ENCODE measurements around the gene UBAC2. TPM values are rescaled to one million over a fixed set of nuclear protein-coding genes. Genes with fewer than 3 reads are reported as not detected.
"Not testable (repeated sequence)": the region's sequence is repeated elsewhere in the genome, so short reads cannot be mapped to it uniquely, and the experiment has no call there.

Gene UBAC2
- total RNA-seq, 4 donors from 2014 or later, result 67.3 to 111 (median 93.8) TPM

DNA sequence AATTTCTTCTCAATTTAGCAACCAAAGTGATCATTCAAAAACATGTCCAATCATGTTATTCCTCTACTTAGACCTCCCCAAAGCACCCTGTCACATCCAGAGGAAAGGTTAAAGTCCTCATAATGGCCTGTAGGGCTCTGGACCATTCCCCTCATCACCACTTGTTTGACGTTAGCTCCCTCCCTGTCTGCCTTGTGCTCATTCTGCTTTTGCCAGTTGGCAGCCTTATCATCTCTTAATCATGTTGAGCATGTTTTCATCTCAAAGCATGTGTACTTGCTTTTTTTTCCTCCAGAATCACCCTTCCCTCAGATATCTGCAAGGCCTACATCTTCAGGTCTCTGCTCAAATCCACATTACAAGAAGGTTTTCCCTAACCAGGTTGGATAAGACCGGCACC lies 25.9 kb downstream of the UBAC2 start:
- Histone ChIP-seq H3K4me1 (peaks cover 62% of the 10 kb centered on the region), H3K27ac (no peak overlapping the region), H3K4me3 (no peak overlapping the region), H3K36me3 (no peaks in the 10 kb centered on the region), H3K9me3 (no peaks in the 10 kb centered on the region), H3K27me3 (no peaks in the 10 kb centered on the region)
- WGBS, result 59% methylated on average over 2 of the region's 2 CpGs
- TF ChIP-seq, protein P1, sequence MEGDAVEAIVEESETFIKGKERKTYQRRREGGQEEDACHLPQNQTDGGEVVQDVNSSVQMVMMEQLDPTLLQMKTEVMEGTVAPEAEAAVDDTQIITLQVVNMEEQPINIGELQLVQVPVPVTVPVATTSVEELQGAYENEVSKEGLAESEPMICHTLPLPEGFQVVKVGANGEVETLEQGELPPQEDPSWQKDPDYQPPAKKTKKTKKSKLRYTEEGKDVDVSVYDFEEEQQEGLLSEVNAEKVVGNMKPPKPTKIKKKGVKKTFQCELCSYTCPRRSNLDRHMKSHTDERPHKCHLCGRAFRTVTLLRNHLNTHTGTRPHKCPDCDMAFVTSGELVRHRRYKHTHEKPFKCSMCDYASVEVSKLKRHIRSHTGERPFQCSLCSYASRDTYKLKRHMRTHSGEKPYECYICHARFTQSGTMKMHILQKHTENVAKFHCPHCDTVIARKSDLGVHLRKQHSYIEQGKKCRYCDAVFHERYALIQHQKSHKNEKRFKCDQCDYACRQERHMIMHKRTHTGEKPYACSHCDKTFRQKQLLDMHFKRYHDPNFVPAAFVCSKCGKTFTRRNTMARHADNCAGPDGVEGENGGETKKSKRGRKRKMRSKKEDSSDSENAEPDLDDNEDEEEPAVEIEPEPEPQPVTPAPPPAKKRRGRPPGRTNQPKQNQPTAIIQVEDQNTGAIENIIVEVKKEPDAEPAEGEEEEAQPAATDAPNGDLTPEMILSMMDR (IDR thresholded peaks at IDR 0.05), result no peak
- TF ChIP-seq POLR2AphosphoS5 (IDR thresholded peaks at IDR 0.05) (no peak), POLR2A (IDR thresholded peaks at IDR 0.05) (no peak), EP300 (IDR thresholded peaks at IDR 0.05) (no peak)
- no peak for DNase-seq (ENCODE audit: low spot score in 2 of 2)

- no peak for TF ChIP-seq POLR2AphosphoS5 (IDR thresholded peaks at IDR 0.05)
- TF ChIP-seq POLR2A (IDR thresholded peaks at IDR 0.05), result no peak
- TF ChIP-seq EP300 (IDR thresholded peaks at IDR 0.05), result no peak
- TF ChIP-seq, protein P1 (IDR thresholded peaks at IDR 0.05), result no peak
- H3K4me3 ChIP-seq, result no peak overlapping the region
- no peak for DNase-seq (ENCODE audit: low spot score in 2 of 2)
- peaks cover 53% of the 10 kb centered on the region for H3K4me1 ChIP-seq
- no peaks in the 10 kb centered on the region for H3K9me3 ChIP-seq
- H3K27me3 ChIP-seq, result no peaks in the 10 kb centered on the region
- no peaks in the 10 kb centered on the region for H3K36me3 ChIP-seq
- WGBS, result 81% methylated on average over 6 of the region's 6 CpGs
- H3K27ac ChIP-seq, result no peak overlapping the region
These were observed 26.8 kb downstream of the UBAC2 start for GRCh38 chr13:99227331-99227900.

DNA sequence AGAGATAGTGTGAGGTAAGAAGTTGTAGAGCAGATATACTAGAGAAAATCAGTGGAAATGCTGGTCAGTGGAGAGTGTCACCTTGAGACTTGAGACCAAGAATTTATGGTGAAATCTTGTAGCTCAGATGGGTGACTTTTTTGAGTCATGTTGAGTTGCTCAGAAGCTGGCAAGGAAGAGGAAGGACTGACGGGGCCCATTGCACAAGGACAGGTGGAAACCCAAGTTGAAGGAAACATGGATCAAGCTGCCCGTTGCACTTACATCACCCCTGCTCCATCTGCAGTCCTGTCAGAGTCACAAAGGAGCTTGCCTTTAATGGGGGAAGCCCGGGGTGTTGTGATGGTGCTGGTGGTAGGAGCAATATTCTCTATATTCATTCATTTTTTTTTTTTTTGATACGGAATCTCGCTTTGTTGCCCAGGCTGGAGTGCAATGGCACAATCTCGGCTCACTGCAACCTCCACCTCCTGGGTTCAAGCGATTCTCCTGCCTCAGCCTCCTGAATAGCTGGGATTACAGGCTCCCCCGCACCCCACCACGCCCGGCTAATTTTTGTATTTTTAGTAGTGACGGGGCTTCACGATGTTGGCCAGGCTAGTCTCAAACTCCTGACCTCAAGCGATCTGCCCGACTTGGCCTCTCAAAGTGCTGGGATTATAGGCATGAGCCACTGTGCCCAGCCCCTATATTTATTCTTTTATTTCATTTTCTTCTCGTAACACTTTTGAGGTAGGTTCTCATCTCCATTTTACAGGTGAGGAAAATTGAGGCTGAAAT lies 27.4 kb downstream of the UBAC2 start:
- no peaks in the 10 kb centered on the region for H3K36me3 ChIP-seq
- TF ChIP-seq POLR2A (IDR thresholded peaks at IDR 0.05), result no peak
- no peak for TF ChIP-seq POLR2AphosphoS5 (IDR thresholded peaks at IDR 0.05)
- TF ChIP-seq, protein P1 (IDR thresholded peaks at IDR 0.05), result no peak
- TF ChIP-seq EP300 (IDR thresholded peaks at IDR 0.05), result no peak
- WGBS, result 91% methylated on average over 14 of the region's 15 CpGs
- H3K4me3 ChIP-seq, result no peak overlapping the region
- H3K4me1 ChIP-seq, result peaks cover 51% of the 10 kb centered on the region
- no peak for DNase-seq (ENCODE audit: low spot score in 2 of 2)
- no peaks in the 10 kb centered on the region for H3K27me3 ChIP-seq
- no peaks in the 10 kb centered on the region for H3K9me3 ChIP-seq
- no peak overlapping the region for H3K27ac ChIP-seq

DNA sequence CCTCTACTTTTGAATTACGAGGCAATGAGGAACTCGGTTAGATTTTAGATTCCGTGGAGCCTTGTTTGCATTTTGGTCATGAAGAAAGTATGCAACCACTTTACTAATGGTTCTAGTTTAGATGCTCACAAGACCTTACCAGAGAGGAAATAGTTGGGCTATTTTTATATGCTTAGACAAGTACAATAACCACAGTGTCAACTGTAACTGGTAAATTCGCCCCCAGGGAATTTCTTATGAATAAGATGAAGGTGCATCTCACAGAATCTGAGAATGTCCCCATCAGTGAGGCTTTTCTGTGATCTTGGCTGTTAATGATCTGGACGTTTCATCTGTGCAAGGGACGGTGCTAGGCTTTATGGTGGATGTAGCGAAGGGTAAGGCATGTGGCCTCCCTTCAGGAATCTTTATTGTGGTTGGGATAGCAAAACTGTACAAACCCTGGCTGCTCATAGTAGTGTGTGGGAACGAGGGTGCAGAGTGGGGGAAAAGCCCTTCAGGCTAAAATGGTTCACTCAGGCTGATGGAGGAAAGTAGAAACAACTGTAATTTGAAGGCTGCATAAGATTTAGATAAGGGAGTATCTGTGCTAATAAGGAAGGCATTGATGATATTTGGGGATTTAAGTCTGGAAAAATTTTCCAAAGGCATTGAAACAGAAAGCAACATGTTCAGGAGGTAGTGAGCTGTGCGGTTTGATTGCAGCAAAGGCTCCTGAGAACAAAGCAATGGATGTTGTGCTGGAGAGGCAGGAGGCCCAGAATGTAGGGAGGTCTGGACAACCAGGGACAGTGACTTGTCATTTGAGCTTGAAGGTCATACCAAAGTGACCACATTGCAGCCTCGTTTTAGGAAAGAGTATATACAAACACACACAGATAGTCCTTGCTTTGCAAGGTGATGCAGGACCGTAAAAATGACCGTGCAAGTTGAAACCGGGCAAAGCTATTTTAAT lies 28.4 kb downstream of the UBAC2 start:
- TF ChIP-seq, protein P1 (IDR thresholded peaks at IDR 0.05), result no peak
- TF ChIP-seq POLR2AphosphoS5 (IDR thresholded peaks at IDR 0.05) (no peak), POLR2A (IDR thresholded peaks at IDR 0.05) (no peak), EP300 (IDR thresholded peaks at IDR 0.05) (no peak)
- Histone ChIP-seq H3K4me3 (no peak overlapping the region), H3K27ac (no peak overlapping the region), H3K27me3 (no peaks in the 10 kb centered on the region), H3K9me3 (no peaks in the 10 kb centered on the region), H3K36me3 (no peaks in the 10 kb centered on the region), H3K4me1 (peaks cover 44% of the 10 kb centered on the region)
- 64% methylated on average over 13 of the region's 13 CpGs for WGBS
- no peak for DNase-seq (ENCODE audit: low spot score in 2 of 2)

DNA sequence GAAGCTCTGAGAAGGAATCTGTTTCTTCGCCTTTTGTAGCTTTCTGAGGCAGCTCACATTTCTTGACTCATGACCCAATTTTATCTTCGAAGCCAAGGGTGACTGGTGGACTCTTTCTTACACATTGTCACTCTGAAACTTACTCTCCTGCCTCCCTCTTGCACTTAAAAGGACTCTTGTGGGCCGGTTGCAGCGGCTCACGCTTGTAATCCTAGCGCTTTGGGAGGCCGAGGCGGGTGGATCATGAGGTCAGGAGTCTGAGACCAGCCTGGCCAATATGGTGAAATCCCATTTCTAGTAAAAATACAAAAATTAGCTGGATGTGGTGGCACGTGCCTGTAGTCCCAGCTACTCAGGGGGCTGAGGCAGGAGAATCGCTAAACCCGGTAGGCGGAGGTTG lies 29.9 kb downstream of the UBAC2 start:
- H3K4me3 ChIP-seq; H3K27me3 ChIP-seq; H3K9me3 ChIP-seq; H3K27ac ChIP-seq; H3K36me3 ChIP-seq; DNase-seq (ENCODE audit: low spot score in 2 of 2): not testable (repeated sequence)
- H3K4me1 ChIP-seq, result peaks cover 35% of the 10 kb centered on the region
- WGBS, result 96% methylated on average over 12 of the region's 12 CpGs

Measured in suprapubic skin (tissue), 4 donors.